Measurements from ENCODE around the gene ENPP7. TPM values are rescaled to one million over a fixed set of nuclear protein-coding genes. Genes with fewer than 3 reads are reported as not detected.
"Not testable (repeated sequence)": the region's sequence is repeated elsewhere in the genome, so short reads cannot be mapped to it uniquely, and the experiment has no call there.

ENPP7 gene
- total RNA-seq, 3 donors from 2014 or later: not detected

DNA sequence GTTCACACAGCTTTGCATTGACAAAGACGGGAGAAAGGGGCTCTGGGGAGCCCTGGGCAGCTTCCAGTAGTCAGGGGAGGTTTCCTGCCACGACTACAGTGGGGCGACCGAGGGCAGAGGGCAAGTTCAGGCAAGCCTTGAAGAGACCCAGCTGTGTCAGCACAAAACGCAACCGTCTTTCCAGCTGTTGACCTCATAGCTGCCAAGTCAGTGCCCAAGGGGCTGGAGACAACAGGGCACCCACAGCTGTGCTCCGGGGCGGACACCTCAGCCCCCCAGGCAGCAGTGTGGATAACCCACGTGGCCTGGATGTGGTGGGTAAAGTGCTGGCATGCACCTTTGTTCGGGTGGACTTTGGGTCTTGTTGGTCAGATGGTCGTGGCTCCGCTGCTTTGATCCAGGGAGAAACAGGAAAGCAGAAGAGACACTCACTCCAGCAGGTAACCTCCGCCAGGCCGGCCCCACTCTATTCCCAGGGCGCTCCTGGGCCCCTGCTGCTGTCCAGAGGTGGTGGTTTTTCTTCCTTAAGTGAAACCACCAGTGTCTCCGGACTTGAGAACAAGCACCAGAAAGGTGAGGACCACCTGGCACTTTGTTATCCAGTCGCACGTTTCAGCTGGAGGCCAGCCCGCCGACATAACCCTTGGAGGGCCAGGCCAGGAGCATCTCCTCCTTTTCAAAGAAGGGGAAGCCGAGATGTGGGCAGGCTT, 29.6 kb downstream of the ENPP7 start:
- Mint-ChIP-seq H3K27me3 (ENCODE audit: low read depth) (peaks cover 12% of the 10 kb centered on the region), H3K4me3 (no peak overlapping the region), H3K36me3 (ENCODE audit: insufficient read depth) (no peaks in the 10 kb centered on the region), H3K9me3 (no peaks in the 10 kb centered on the region), H3K4me1 (ENCODE audit: low read depth) (no peaks in the 10 kb centered on the region)
- DNase-seq (no peak), ATAC-seq (no peak)

DNA sequence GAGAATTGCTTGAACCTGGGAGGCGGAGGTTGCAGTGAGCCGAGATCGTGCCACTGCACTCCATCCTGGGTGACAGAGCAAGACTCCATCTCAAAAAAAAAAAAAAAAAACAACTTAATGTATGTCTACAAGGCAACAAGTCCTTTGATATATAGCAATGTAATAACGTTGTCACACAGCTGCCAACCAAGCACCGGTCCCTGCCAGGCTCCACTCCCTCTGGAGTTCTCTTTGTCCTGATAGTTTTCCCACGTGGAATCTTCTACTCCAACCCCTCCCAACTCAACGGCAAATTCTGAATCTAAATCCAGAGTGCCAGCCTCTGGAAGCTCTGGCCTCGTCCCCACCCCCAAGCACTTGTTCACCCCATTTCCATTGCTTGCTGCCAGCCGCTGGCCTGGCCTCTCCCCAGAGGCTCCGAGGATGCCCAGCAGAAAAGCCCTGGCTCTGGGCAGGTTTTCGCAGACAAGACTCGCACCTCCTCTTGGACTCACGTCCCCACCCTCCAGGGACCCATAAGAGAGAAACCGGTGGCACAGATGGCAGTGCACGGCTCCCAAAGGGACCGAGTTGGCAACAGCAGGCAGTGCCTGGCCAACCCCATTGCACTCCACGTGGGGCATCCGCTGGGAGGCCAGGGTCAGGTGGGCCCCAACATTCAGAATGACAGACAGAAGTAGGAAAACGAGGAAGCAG, 31.3 kb downstream of the ENPP7 start:
- ATAC-seq (no peak), DNase-seq (no peak)
- Mint-ChIP-seq H3K4me3 (no peak overlapping the region), H3K27me3 (ENCODE audit: low read depth) (peaks cover 11% of the 10 kb centered on the region), H3K36me3 (ENCODE audit: insufficient read depth) (no peaks in the 10 kb centered on the region), H3K4me1 (ENCODE audit: low read depth) (no peaks in the 10 kb centered on the region), H3K9me3 (no peaks in the 10 kb centered on the region)

DNA sequence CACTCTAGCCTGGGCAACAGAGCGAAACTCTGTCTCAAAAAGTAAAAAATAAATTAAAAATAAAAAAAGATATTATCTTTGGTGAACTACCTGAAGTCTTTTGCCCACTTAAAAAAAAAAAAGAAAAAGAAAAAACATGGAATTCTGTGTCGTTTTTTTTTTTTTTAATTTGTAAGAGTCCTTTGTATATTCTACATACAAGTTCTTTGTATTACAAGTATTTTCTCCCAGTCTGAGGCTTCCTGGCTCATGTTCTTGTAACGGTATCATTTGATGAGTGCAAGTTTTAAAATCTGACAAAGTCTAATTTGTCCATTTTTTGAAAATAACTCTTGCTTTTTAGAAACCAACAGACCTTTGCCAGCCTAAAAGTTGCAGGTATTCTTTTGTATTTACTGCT, 35.0 kb downstream of the ENPP7 start:
- Mint-ChIP-seq H3K4me1 (ENCODE audit: low read depth) (no peaks in the 10 kb centered on the region), H3K4me3 (no peak overlapping the region), H3K9me3 (no peaks in the 10 kb centered on the region), H3K27me3 (ENCODE audit: low read depth) (peaks cover 24% of the 10 kb centered on the region), H3K36me3 (ENCODE audit: insufficient read depth) (no peaks in the 10 kb centered on the region)
- no peak for DNase-seq
- ATAC-seq: no peak

DNA sequence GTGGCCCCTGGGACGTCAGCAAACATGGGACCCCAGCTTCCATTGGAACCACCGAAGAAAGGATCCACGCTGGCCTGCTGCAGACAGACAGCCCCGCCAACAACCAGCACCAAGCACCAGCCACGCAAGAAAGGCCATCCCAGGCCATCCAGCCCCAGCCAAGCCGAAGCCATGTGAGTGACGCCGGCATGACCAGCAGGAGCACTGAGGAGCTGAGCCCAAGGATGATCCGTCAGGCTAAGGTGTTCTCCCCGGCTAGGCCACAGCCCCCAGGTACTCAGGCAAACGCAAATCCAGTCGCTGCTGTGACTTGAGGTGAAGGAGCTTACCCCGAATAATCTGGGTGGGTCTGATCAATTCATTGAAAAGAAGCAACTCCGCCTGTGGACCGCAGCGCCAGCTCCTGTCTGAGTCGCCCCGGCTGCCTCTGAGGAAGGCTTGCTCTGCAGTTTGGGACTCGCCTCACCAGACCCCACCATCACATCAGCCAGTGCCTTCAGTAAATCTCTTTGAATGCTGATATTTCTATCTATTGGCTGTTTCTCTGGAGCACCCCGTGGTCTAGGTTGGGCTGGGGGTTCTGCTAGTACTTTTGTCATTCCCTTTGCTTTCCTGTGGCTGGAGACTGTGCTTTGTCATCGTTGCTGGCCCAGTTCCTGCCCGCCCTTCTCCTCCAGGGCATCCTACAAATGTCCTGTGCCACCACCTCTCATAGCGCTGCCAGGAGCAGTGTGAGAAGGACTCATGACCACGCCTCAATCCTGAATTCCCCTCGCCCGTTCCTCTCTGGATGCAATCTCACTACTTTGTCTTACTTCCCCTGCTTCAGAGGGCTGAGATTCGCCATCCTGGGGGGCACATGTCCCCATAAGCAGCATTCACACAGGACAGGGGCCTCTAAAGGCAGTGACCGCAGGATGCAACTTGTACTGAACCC, 39.1 kb downstream of the ENPP7 start:
- Mint-ChIP-seq H3K4me3 (no peak overlapping the region), H3K36me3 (ENCODE audit: insufficient read depth) (no peaks in the 10 kb centered on the region), H3K9me3 (no peaks in the 10 kb centered on the region), H3K27me3 (ENCODE audit: low read depth) (peaks cover 43% of the 10 kb centered on the region), H3K4me1 (ENCODE audit: low read depth) (no peaks in the 10 kb centered on the region)
- DNase-seq (no peak), ATAC-seq (no peak)

DNA sequence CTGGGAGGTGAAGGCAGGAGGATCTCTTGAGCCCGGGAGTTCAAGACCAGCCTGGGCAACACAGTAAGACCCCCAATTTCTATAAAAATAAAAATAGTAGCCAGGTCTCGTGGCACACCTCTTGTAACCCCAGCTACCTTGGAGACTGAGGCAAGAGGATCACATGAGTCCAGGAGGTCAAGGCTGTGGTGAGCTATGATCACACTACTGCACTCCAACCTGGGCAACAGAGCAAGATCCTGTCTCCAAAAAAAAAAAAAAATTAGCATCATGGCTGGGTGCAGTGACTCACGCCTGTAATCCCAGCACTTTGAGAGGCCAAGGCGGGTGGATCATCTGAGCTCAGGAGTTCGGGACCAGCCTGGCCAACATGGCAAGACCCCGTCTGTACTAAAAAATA, 40.5 kb downstream of the ENPP7 start:
- no peak for ATAC-seq
- no peak for DNase-seq
- H3K36me3 Mint-ChIP-seq (ENCODE audit: insufficient read depth): no peaks in the 10 kb centered on the region
- no peaks in the 10 kb centered on the region for H3K4me1 Mint-ChIP-seq (ENCODE audit: low read depth)
- H3K27me3 Mint-ChIP-seq (ENCODE audit: low read depth): peaks cover 54% of the 10 kb centered on the region
- H3K9me3 Mint-ChIP-seq: no peaks in the 10 kb centered on the region
- no peak overlapping the region for H3K4me3 Mint-ChIP-seq

DNA sequence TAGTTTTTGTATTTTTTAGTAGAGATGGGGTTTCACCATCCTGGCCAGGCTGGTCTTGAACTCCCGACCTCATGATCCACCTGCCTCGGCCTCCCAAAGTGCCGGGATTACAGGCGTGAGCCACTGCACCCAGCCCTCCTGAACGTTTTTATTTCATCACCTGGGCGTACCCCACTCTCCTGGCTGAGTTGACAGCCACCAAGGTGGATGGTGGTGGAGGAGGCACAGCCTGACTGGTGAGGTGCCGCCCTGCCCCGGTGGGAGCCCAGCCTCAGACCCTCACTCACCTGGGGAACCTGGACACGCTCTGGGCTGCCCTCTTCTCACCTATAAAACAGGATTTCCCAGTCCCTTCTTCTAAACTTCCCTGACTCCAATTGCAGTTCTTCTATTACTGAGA, 42.0 kb downstream of the ENPP7 start:
- peaks cover 61% of the 10 kb centered on the region for H3K27me3 Mint-ChIP-seq (ENCODE audit: low read depth)

DNA sequence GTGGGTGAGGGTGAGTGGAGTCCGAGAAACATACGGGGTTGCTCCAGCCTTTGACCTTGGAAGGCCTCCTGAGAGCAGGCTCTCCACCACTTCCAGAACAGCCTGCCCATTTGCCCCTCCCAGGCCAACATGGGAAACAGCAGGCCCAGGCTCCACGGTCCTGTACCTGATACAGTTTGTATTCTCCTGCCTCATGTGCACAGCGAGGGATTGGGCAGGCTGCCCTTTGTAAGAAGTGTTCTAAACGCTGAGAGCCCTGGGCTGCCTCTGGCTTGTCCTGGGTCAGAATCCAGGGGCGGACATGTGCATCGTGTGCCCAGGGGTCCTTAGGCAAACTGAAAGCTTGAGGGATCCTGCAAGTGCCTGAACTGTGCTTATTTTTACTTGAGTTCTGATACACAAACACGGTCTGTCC, 43.8 kb downstream of the ENPP7 start:
- Mint-ChIP-seq H3K9me3 (no peaks in the 10 kb centered on the region), H3K27me3 (ENCODE audit: low read depth) (peaks cover 62% of the 10 kb centered on the region), H3K4me1 (ENCODE audit: low read depth) (peaks cover 12% of the 10 kb centered on the region)

More for the DNA sequence above, 42.0 kb downstream of the ENPP7 start:
- H3K9me3 Mint-ChIP-seq; DNase-seq; H3K4me3 Mint-ChIP-seq; H3K36me3 Mint-ChIP-seq (ENCODE audit: insufficient read depth); ATAC-seq; H3K4me1 Mint-ChIP-seq (ENCODE audit: low read depth): not testable (repeated sequence)

DNA sequence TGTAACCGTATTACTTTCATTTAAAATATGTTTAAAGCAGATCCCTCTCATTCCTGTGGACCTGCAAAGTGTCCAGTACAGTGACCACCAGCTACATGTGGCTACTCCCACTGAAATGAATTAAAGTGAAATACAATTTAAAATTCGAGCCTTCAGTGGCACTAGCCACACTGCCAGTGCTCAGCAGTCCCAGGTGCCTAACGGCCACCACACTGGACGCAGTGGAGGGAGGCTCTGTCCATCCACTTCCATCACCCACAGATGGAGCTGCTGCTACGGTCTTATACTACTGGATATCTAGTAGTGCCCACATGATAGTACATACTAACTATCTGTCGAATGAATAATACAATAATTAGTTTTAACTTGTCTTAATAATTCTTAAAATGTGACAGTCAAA, 44.9 kb downstream of the ENPP7 start:
- H3K36me3 Mint-ChIP-seq (ENCODE audit: insufficient read depth): no peaks in the 10 kb centered on the region
- DNase-seq (no peak), ATAC-seq (no peak)
- H3K9me3 Mint-ChIP-seq: no peaks in the 10 kb centered on the region
- no peak overlapping the region for H3K4me3 Mint-ChIP-seq
- H3K4me1 Mint-ChIP-seq (ENCODE audit: low read depth): peaks cover 12% of the 10 kb centered on the region
- peaks cover 65% of the 10 kb centered on the region for H3K27me3 Mint-ChIP-seq (ENCODE audit: low read depth)

More for the DNA sequence above, 43.8 kb downstream of the ENPP7 start:
- no peak for ATAC-seq
- DNase-seq: no peak
- Mint-ChIP-seq H3K4me3 (no peak overlapping the region), H3K36me3 (ENCODE audit: insufficient read depth) (no peaks in the 10 kb centered on the region)

DNA sequence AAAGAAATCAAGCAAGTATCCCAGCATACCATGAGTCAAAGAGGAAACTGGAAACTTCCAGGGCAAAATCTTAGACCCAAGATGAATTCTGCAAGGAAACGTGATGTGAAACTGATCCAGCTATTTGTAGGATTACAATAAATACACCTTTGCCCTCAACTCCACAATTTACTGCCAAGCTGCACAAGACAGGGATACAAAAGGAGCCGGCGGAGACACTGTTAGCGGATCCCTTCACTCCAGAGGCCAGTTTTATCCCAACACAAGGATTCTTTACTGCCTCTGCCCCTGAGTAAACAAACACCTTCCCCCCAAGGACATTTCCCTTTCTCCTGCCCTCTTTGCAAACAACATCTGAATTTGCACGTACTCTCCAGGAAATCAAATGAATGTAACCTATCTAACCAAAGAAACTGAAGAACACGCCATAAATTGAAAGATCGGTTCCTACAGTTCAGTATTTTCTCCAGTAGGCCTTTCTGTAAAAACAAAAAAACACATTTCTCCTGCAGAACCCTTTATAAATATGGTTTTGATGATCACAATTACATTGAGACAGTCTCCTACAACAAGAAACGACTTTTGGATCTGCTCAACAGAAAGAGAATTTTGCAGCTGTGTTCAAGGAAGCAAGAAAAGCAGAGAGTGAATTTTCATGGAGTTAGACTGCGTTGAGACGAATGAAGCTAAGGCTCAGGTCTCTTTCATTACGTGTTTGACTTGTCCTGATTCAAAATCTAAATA, 45.8 kb downstream of the ENPP7 start:
- peaks cover 14% of the 10 kb centered on the region for H3K4me1 Mint-ChIP-seq (ENCODE audit: low read depth)
- DNase-seq (no peak), ATAC-seq (no peak)
- H3K36me3 Mint-ChIP-seq (ENCODE audit: insufficient read depth): no peaks in the 10 kb centered on the region
- H3K4me3 Mint-ChIP-seq: peak overlapping the region; percentile 22
- H3K27me3 Mint-ChIP-seq (ENCODE audit: low read depth): peaks cover 72% of the 10 kb centered on the region
- H3K9me3 Mint-ChIP-seq: no peaks in the 10 kb centered on the region

DNA sequence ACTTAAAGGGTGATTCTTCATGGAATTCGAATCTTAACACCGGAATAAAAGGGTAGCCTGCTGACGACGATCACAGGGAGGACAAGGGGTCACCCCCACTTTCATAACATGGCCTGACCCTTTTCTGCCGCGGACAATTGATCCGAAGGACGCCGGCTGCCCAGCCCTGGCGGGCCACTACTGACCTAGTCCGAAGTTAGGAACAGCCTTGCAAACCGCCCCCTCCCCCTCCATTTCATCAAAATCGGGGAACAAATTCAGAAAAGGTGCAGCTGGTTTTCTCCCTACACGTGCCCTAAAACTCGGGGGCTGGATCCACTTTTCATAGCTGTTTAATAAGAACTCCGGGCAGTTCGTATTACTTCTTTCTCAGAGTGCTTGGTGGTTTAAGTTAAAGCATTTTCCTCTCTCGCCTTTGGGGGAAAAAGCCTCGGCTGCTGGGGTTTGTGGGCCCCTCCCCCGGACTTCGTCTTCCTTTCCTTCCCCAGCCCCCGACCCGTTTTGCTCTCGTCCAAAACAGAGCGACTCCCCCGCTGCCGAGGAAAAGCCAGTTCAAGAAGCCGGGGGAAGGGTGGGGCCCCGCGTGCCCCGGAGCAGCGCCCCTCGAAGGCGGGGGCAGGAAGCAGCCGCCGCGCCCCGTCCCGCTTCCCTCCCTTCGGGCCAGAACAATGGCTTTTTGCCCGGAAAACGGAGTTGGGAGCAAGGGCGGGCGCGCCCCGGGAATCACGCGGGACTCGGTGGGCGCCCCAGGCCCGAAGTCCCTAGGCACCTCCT, 46.6 kb downstream of the ENPP7 start:
- Mint-ChIP-seq H3K4me3 (peak overlapping the region; percentile 22), H3K4me1 (ENCODE audit: low read depth) (peaks cover 14% of the 10 kb centered on the region), H3K27me3 (ENCODE audit: low read depth) (peaks cover 74% of the 10 kb centered on the region), H3K36me3 (ENCODE audit: insufficient read depth) (no peaks in the 10 kb centered on the region), H3K9me3 (no peaks in the 10 kb centered on the region)
- DNase-seq: no peak
- ATAC-seq: peak; percentile 28 to 33

DNA sequence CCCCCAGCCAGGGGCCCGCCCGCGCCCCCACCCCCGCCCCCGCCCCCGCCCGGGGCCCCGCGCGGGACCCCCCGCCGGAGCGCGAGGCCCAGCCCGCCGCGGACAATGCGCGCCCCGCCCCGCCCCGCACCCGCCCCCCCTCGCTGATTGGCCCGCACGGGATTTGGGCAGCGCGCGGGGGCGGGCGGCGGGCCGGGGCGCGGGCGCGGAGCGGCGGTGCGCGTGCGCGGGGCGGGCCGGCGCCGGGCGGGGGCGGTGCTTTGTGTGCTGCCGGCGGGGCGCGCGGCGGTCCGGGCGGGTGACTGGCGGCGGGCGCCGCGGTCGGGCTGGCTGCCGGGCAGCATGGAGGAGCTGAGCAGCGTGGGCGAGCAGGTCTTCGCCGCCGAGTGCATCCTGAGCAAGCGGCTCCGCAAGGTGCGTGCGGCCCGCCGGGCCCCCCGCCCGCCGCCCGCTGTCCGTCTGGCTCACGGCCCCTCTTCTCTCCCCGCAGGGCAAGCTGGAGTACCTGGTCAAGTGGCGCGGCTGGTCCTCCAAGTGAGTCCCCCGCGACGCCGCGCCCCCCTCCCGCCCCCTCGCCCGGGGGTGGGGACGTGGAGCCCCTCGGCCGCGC, 47.3 kb downstream of the ENPP7 start, which contains the start of gene CBX2:
Gene CBX2 (plus strand): TSS at position 255 of the 610 bp plus-strand sequence. CDS start 88 bp downstream, at position 343.
- DNase-seq (peak; percentile 78), ATAC-seq (peak; percentile 87)
- peaks cover 14% of the 10 kb centered on the region for H3K4me1 Mint-ChIP-seq (ENCODE audit: low read depth)
- H3K27me3 Mint-ChIP-seq (ENCODE audit: low read depth): peaks cover 76% of the 10 kb centered on the region
- H3K36me3 Mint-ChIP-seq (ENCODE audit: insufficient read depth): no peaks in the 10 kb centered on the region
- no peaks in the 10 kb centered on the region for H3K9me3 Mint-ChIP-seq
- H3K4me3 Mint-ChIP-seq: peak within 1 kb of the TSS; percentile 77

DNA sequence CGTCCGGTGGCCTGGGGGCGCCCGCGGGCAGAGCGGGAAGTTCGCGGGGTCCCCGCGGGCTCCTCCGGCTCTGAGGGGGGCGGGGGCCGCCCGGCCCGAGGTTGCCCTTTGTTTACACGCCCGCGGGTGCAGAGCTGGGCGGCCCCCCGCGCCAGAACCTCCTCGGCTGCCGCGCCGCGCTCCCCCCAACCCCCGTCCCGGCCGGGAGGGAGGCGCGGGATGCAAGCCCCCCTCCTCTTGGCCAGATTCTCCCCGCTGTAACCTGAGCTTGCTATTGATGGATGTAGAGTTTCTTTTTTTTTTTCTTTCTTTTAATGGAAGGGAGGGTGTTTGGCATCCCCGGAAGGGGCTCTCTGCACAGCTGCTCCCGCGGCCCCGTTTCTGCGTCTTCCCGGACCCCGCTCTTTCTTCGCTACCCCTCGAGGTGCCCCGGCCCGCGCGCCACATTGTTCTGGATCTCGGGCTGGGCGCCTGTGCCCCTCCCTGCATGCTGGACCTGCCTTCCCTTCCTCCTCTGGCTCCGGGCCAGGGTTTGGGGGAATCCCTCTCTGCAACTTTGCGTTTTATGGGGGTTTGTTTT, 47.9 kb downstream of the ENPP7 start:
- H3K27me3 Mint-ChIP-seq (ENCODE audit: low read depth): peaks cover 76% of the 10 kb centered on the region
- peak overlapping the region; percentile 77 for H3K4me3 Mint-ChIP-seq
- peaks cover 14% of the 10 kb centered on the region for H3K4me1 Mint-ChIP-seq (ENCODE audit: low read depth)
- H3K9me3 Mint-ChIP-seq: no peaks in the 10 kb centered on the region
- ATAC-seq (peak; percentile 19 to 21), DNase-seq (no peak)
- no peaks in the 10 kb centered on the region for H3K36me3 Mint-ChIP-seq (ENCODE audit: insufficient read depth)
